Neuronal stem cell (in vitro differentiated cells): ENCODE results near the gene KRT7.
A peak's percentile ranks its signal among the peaks of the same experiment; 100 is the strongest.

ENCODE experiments used
- DNase-seq: peaks from one replicate; pipeline ENCODE4 v3.0.0-alpha.2; 2013; ENCODE audit warnings: low spot score
- H2AFZ ChIP-seq: one replicate; pipeline ENCODE4 v1.6.1; 2013; ENCODE audit warnings: mild to moderate bottlenecking, low read length, inconsistent platforms
- H2AK5ac ChIP-seq: 2 replicates; pipeline ENCODE4 v1.6.1; 2013; ENCODE audit warnings: low read depth, mild to moderate bottlenecking, inconsistent platforms, low read length, moderate library complexity, mixed read lengths
- H2BK120ac ChIP-seq: 2 replicates; pipeline ENCODE4 v1.6.1; 2013; ENCODE audit warnings: low read depth, mild to moderate bottlenecking, inconsistent platforms, low read length, moderate library complexity, mixed read lengths
- H2BK12ac ChIP-seq: one replicate; pipeline ENCODE4 v1.6.1; 2013; ENCODE audit warnings: low read length, inconsistent platforms
- H2BK15ac ChIP-seq: 2 replicates; pipeline ENCODE4 v1.6.1; 2013; ENCODE audit warnings: mild to moderate bottlenecking, low read length, inconsistent platforms, mixed read lengths
- H2BK5ac ChIP-seq: one replicate; pipeline ENCODE4 v1.6.1; 2013; ENCODE audit warnings: inconsistent platforms, mild to moderate bottlenecking, low read length, moderate library complexity
- H3K14ac ChIP-seq: one replicate; pipeline ENCODE4 v1.6.1; 2013; ENCODE audit warnings: low read length, inconsistent platforms
- H3K18ac ChIP-seq: 2 replicates; pipeline ENCODE4 v1.6.1; 2013; ENCODE audit warnings: low read length, inconsistent platforms
- H3K23ac ChIP-seq: 2 replicates; pipeline ENCODE4 v1.6.1; 2013; ENCODE audit warnings: low read depth, mild to moderate bottlenecking, mixed read lengths, low read length, inconsistent platforms; ENCODE audit not compliant: poor library complexity
- H3K27ac ChIP-seq: replicated peaks from 3 replicates; pipeline ENCODE4 v1.5.1; 2013; ENCODE audit warnings: low read length, inconsistent platforms
- H3K27me3 ChIP-seq, 3 experiments: 2 replicates each; pipeline ENCODE4 v1.6.1; 2013; ENCODE audit warnings: low read length in 3 of 3, mild to moderate bottlenecking in 2 of 3, inconsistent platforms in 1 of 3, low read depth in 1 of 3, mixed read lengths in 1 of 3, moderate library complexity in 1 of 3; ENCODE audit not compliant: control insufficient read depth in 3 of 3, insufficient read depth in 3 of 3
- H3K36me3 ChIP-seq, 2 donors: replicated peaks in 1 of 2; 2 replicates each; pipeline ENCODE4 v1.6.1; 2013; ENCODE audit warnings: low read length in 2 of 2; ENCODE audit not compliant: control insufficient read depth in 2 of 2, insufficient read depth in 2 of 2
- H3K4ac ChIP-seq: 2 replicates; pipeline ENCODE4 v1.6.1; 2013; ENCODE audit warnings: inconsistent platforms, mild to moderate bottlenecking, low read length, moderate library complexity
- H3K4me1 ChIP-seq, 2 donors: 1 replicate in 1 of 2; 2 replicates in 1 of 2; pipeline ENCODE4 v1.6.1; 2013; ENCODE audit warnings: low read length in 2 of 2, low read depth in 1 of 2; ENCODE audit not compliant: control insufficient read depth in 2 of 2, insufficient read depth in 1 of 2
- H3K4me2 ChIP-seq: one replicate; pipeline ENCODE4 v1.6.1; 2013; ENCODE audit warnings: mild to moderate bottlenecking, low read length, inconsistent platforms; ENCODE audit not compliant: insufficient read depth, poor library complexity, severe bottlenecking
- H3K4me3 ChIP-seq, 2 donors: 2 replicates each; pipeline ENCODE4 v1.5.1; 2013; ENCODE audit warnings: low read length in 2 of 2, mild to moderate bottlenecking in 2 of 2, inconsistent platforms in 1 of 2, moderate library complexity in 1 of 2
- H3K79me1 ChIP-seq: one replicate; pipeline ENCODE4 v1.6.1; 2013; ENCODE audit warnings: low read depth, mild to moderate bottlenecking, inconsistent platforms, low read length, moderate library complexity
- H3K9ac ChIP-seq: one replicate; pipeline ENCODE4 v1.6.1; 2013; ENCODE audit warnings: mild to moderate bottlenecking, low read depth, low read length, inconsistent platforms; ENCODE audit not compliant: poor library complexity
- H3K9me3 ChIP-seq, 2 donors: replicated peaks in 1 of 2; 2 replicates each; pipeline versions ENCODE3 to v1.6.1; 2013; ENCODE audit warnings: low read length in 2 of 2, mild to moderate bottlenecking in 2 of 2, inconsistent platforms in 1 of 2, low read depth in 1 of 2, mixed read lengths in 1 of 2, moderate library complexity in 1 of 2; ENCODE audit not compliant: control insufficient read depth in 2 of 2, insufficient read depth in 1 of 2
- H4K8ac ChIP-seq: one replicate; pipeline ENCODE4 v1.6.1; 2013; ENCODE audit warnings: low read depth, mild to moderate bottlenecking, inconsistent platforms, low read length, moderate library complexity
- H4K91ac ChIP-seq: one replicate; pipeline ENCODE4 v1.6.1; 2013; ENCODE audit warnings: low read length, low read depth, mild to moderate bottlenecking, inconsistent platforms; ENCODE audit not compliant: poor library complexity
- WGBS, 2 donors: extraction: QIAGEN DNeasy Blood & Tissue Kit; methylation state at CpG; one replicate each; pipeline ENCODE4 v1.1.7; 2013; ENCODE audit warnings: missing lambda C conversion rate in 2 of 2, mixed read lengths in 1 of 2; ENCODE audit not compliant: insufficient read length in 2 of 2, insufficient replicate concordance in 1 of 2; ENCODE audit errors: extremely low coverage in 2 of 2; 5-methylcytosine and 5-hydroxymethylcytosine counted together

The KRT7 gene

GRCh38 chr12:52261208-52261484 lies 28.1 kb downstream of the KRT7 start:
- Histone ChIP-seq H2AFZ (no peak overlapping the region), H3K9ac (no peak overlapping the region), H4K91ac (no peak overlapping the region), H3K4me1 (peaks cover 0 to 1% of the 10 kb centered on the region in 2 donors), H2AK5ac (no peak overlapping the region), H3K9me3 (peaks cover 0 to 4% of the 10 kb centered on the region in 2 donors), H2BK5ac (no peak overlapping the region), H3K27ac (no peak overlapping the region), H3K14ac (no peak overlapping the region), H4K8ac (no peak overlapping the region), H3K79me1 (no peaks in the 10 kb centered on the region), H2BK120ac (no peak overlapping the region), H3K4ac (no peak overlapping the region), H3K4me2 (no peak overlapping the region), H2BK12ac (no peak overlapping the region), H3K36me3 (no peaks in the 10 kb centered on the region), H3K4me3 (no peak overlapping the region), H3K23ac (no peak overlapping the region), H3K27me3 (peaks cover 0 to 33% (median 24%) of the 10 kb centered on the region in 3 experiments), H2BK15ac (no peak overlapping the region), H3K18ac (no peak overlapping the region)
- no CpG with 5 or more reads among the region's 1 CpG for WGBS, 2 donors
- DNase-seq = no peak

GRCh38 chr12:52262286-52262685 lies 29.2 kb downstream of the KRT7 start:
- WGBS, 2 donors = no CpG with 5 or more reads among the region's 3 CpGs
- no peak overlapping the region for H3K4me3 ChIP-seq
- DNase-seq = no peak

GRCh38 chr12:52263761-52264434 lies 30.9 kb downstream of the KRT7 start:
- Histone ChIP-seq H2BK5ac (no peak overlapping the region), H3K4me1 (peaks cover 0 to 1% of the 10 kb centered on the region in 2 donors), H3K4ac (no peak overlapping the region), H3K14ac (no peak overlapping the region), H3K27ac (no peak overlapping the region), H3K18ac (no peak overlapping the region), H4K8ac (no peak overlapping the region), H3K23ac (no peak overlapping the region), H3K27me3 (peaks cover 0 to 10% (median 5%) of the 10 kb centered on the region in 3 experiments), H4K91ac (no peak overlapping the region), H3K4me2 (no peak overlapping the region), H3K4me3 (no peak overlapping the region), H2BK15ac (no peak overlapping the region), H3K79me1 (no peaks in the 10 kb centered on the region), H3K9me3 (peaks cover 0 to 4% of the 10 kb centered on the region in 2 donors), H2BK120ac (no peak overlapping the region), H3K36me3 (no peaks in the 10 kb centered on the region), H2AK5ac (no peak overlapping the region), H2AFZ (no peak overlapping the region), H2BK12ac (no peak overlapping the region), H3K9ac (no peak overlapping the region)
- no peak for DNase-seq
- no CpG with 5 or more reads among the region's 7 CpGs for WGBS, 2 donors

More at GRCh38 chr12:52262286-52262685, 29.2 kb downstream of the KRT7 start:
- peaks cover 0 to 23% (median 18%) of the 10 kb centered on the region in 3 experiments for H3K27me3 ChIP-seq
- no peak overlapping the region for H3K9ac ChIP-seq
- H3K79me1 ChIP-seq = no peaks in the 10 kb centered on the region
- H3K4me1 ChIP-seq = peaks cover 0 to 1% of the 10 kb centered on the region in 2 donors
- H4K91ac ChIP-seq = no peak overlapping the region
- H3K23ac ChIP-seq = no peak overlapping the region
- H2AFZ ChIP-seq = no peak overlapping the region
- H3K4me2 ChIP-seq = no peak overlapping the region
- H3K27ac ChIP-seq = no peak overlapping the region
- H2BK5ac ChIP-seq = no peak overlapping the region
- H3K9me3 ChIP-seq = peaks cover 0 to 4% of the 10 kb centered on the region in 2 donors
- H3K4ac ChIP-seq = no peak overlapping the region
- peak overlapping the region; percentile 14 for H3K14ac ChIP-seq
- H2AK5ac ChIP-seq = no peak overlapping the region
- H3K18ac ChIP-seq = no peak overlapping the region
- no peak overlapping the region for H4K8ac ChIP-seq
- no peak overlapping the region for H2BK12ac ChIP-seq
- no peak overlapping the region for H2BK15ac ChIP-seq
- H2BK120ac ChIP-seq = no peak overlapping the region
- no peaks in the 10 kb centered on the region for H3K36me3 ChIP-seq

- Histone ChIP-seq H2AFZ (no peak overlapping the region), H3K4me2 (no peak overlapping the region)
These were observed 31.4 kb downstream of the KRT7 start for GRCh38 chr12:52264435-52264825.

More at GRCh38 chr12:52264435-52264825, 31.4 kb downstream of the KRT7 start:
- H3K4ac ChIP-seq = no peak overlapping the region
- no peak overlapping the region for H3K27ac ChIP-seq
- H2AK5ac ChIP-seq = no peak overlapping the region
- no peaks in the 10 kb centered on the region for H3K36me3 ChIP-seq
- H3K23ac ChIP-seq = no peak overlapping the region
- no peak for DNase-seq
- H2BK12ac ChIP-seq = no peak overlapping the region
- no peak overlapping the region for H3K4me3 ChIP-seq
- H3K18ac ChIP-seq = no peak overlapping the region
- H3K27me3 ChIP-seq = peaks cover 0 to 5% (median 0%) of the 10 kb centered on the region in 3 experiments
- H3K79me1 ChIP-seq = no peaks in the 10 kb centered on the region
- H2BK15ac ChIP-seq = no peak overlapping the region
- H3K4me1 ChIP-seq = peaks cover 0 to 1% of the 10 kb centered on the region in 2 donors
- H3K9me3 ChIP-seq = peaks cover 0 to 2% of the 10 kb centered on the region in 2 donors
- H4K8ac ChIP-seq = no peak overlapping the region
- no peak overlapping the region for H4K91ac ChIP-seq
- H3K14ac ChIP-seq = no peak overlapping the region
- no peak overlapping the region for H2BK120ac ChIP-seq
- no peak overlapping the region for H2BK5ac ChIP-seq
- WGBS, 2 donors = no CpG with 5 or more reads among the region's 2 CpGs
- no peak overlapping the region for H3K9ac ChIP-seq
